ENCODE data around the gene PPP2R2C.

DNA sequence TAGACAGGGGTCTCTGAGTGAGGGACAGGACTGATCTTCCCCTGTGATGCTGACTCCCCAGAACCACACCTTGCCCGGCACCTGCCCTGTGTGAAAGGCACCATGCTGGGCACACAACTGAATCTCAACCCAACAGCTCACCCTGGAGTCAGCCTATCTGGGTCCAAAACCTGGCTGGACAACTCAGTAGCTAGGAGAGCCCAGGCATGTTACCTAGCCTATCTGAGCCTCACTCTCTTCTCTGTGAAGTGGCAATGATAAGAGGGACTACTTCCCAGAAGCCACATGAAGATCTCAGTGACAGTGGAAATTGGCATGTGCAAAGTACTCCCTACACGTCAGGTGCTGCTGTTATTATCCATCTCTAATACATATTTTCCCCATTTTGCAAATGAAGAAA lies 44.8 kb upstream of the PPP2R2C start:
- TF ChIP-seq, protein P1, sequence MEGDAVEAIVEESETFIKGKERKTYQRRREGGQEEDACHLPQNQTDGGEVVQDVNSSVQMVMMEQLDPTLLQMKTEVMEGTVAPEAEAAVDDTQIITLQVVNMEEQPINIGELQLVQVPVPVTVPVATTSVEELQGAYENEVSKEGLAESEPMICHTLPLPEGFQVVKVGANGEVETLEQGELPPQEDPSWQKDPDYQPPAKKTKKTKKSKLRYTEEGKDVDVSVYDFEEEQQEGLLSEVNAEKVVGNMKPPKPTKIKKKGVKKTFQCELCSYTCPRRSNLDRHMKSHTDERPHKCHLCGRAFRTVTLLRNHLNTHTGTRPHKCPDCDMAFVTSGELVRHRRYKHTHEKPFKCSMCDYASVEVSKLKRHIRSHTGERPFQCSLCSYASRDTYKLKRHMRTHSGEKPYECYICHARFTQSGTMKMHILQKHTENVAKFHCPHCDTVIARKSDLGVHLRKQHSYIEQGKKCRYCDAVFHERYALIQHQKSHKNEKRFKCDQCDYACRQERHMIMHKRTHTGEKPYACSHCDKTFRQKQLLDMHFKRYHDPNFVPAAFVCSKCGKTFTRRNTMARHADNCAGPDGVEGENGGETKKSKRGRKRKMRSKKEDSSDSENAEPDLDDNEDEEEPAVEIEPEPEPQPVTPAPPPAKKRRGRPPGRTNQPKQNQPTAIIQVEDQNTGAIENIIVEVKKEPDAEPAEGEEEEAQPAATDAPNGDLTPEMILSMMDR (conservative IDR thresholded peaks at IDR 0.05 in 1 of 2, IDR thresholded peaks at IDR 0.05 in 1 of 2; ENCODE audit: low read depth in 1 of 2, low read length in 2 of 2), result no peak
- no peak for TF ChIP-seq EZH2 (IDR thresholded peaks at IDR 0.05; ENCODE audit: low read length, missing control alignments)
